ENCODE measurements around the gene FBXO15. TPM values are rescaled to one million over a fixed set of nuclear protein-coding genes. Genes with fewer than 3 reads are reported as not detected.

FBXO15 gene
- total RNA-seq, 1 experiment from 2014 or later, result 0.39 TPM

DNA sequence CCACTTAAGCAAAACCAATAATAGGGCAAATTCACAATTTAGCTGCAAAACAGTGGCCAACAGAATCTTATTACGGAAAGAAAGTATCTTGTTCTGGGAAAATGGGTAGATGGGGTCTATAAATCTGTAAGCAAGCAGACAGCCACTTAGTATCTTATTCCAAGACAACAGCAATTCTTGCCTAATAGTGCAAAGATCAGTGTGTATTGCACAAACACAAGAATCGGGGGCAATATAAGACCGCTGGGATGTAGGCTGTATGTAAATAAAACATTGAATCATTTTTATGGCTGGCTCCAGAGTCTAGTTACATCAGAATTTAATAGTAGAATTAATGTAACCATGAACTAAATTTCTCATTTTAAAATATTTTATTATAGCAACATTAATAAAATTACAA is 85.6 kb downstream of the FBXO15 start:
- Histone ChIP-seq H3K23me2 (ENCODE audit: insufficient read length, low read depth, low read length, poor library complexity, severe bottlenecking) (no peaks in the 10 kb centered on the region), H2BK15ac (ENCODE audit: low read depth, low read length) (no peak overlapping the region), H3T11ph (ENCODE audit: low read length) (no peak overlapping the region), H3K18ac (ENCODE audit: insufficient read length, low read depth, low read length) (no peak overlapping the region), H2BK120ac (ENCODE audit: low read depth, low read length, poor library complexity, severe bottlenecking) (no peak overlapping the region), H3K4ac (ENCODE audit: low read depth, low read length) (no peak overlapping the region), H2BK20ac (ENCODE audit: low read depth, low read length, poor library complexity, severe bottlenecking) (no peak overlapping the region), H4K8ac (replicated peaks; ENCODE audit: insufficient read length, low read depth, low read length) (no peak overlapping the region), H3K23ac (ENCODE audit: insufficient read length, low read depth, low read length) (no peak overlapping the region), H3K27me3 (ENCODE audit: insufficient read depth, low read length) (no peaks in the 10 kb centered on the region), H3K4me2 (ENCODE audit: insufficient read depth, insufficient read length, low read length) (no peak overlapping the region), H3K4me1 (ENCODE audit: insufficient read depth, low read length) (peaks cover 3% of the 10 kb centered on the region; the same call in 1 of the 2 replicates), H2BK12ac (ENCODE audit: insufficient read length, low read depth, low read length) (no peak overlapping the region), H2AFZ (ENCODE audit: low read length) (no peak overlapping the region), H3K9me3 (ENCODE audit: control insufficient read depth, low read depth, low read length) (no peaks in the 10 kb centered on the region), H3K14ac (ENCODE audit: insufficient read depth, low read length) (no peak overlapping the region), H3K27ac (ENCODE audit: insufficient read length, low read depth, low read length) (no peak overlapping the region), H4K91ac (ENCODE audit: insufficient read length, low read depth, low read length) (no peak overlapping the region), H2AK5ac (ENCODE audit: insufficient read length, low read length) (no peak overlapping the region), H3K56ac (ENCODE audit: insufficient read length, low read depth, low read length) (no peak overlapping the region), H4K5ac (ENCODE audit: insufficient read length, low read depth, low read length) (no peak overlapping the region), H3K9ac (ENCODE audit: extremely low read depth, insufficient read length, low read length) (no peak overlapping the region), H2BK5ac (ENCODE audit: insufficient read length, low read length) (no peak overlapping the region), H4K20me1 (ENCODE audit: control insufficient read depth, insufficient read depth, insufficient read length) (no peaks in the 10 kb centered on the region), H3K79me1 (ENCODE audit: insufficient read depth, low read depth, low read length, poor library complexity, severe bottlenecking) (no peaks in the 10 kb centered on the region), H3K79me2 (ENCODE audit: insufficient read depth, low read length) (no peaks in the 10 kb centered on the region)
- Mint-ChIP-seq H3K4me3 (no peak overlapping the region), H3K9me3 (peaks cover 8 to 12% of the 10 kb centered on the region in 2 experiments; a peak in 4 of 5 replicates), H3K27me3 (ENCODE audit: low read depth) (no peaks in the 10 kb centered on the region; the same call in 1 of the 2 replicates), H3K4me1 (peaks cover 7 to 9% of the 10 kb centered on the region in 2 experiments), H3K27ac (no peak overlapping the region), H3K36me3 (ENCODE audit: insufficient read depth in 1 of 3, low read depth in 3 of 3) (no peaks in the 10 kb centered on the region; a peak in 2 of 7 replicates)
- DNase-seq, result no peak
- TF ChIP-seq, protein P1, sequence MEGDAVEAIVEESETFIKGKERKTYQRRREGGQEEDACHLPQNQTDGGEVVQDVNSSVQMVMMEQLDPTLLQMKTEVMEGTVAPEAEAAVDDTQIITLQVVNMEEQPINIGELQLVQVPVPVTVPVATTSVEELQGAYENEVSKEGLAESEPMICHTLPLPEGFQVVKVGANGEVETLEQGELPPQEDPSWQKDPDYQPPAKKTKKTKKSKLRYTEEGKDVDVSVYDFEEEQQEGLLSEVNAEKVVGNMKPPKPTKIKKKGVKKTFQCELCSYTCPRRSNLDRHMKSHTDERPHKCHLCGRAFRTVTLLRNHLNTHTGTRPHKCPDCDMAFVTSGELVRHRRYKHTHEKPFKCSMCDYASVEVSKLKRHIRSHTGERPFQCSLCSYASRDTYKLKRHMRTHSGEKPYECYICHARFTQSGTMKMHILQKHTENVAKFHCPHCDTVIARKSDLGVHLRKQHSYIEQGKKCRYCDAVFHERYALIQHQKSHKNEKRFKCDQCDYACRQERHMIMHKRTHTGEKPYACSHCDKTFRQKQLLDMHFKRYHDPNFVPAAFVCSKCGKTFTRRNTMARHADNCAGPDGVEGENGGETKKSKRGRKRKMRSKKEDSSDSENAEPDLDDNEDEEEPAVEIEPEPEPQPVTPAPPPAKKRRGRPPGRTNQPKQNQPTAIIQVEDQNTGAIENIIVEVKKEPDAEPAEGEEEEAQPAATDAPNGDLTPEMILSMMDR (conservative IDR thresholded peaks at IDR 0.05), result no peak
- no CpG with 5 or more reads among the region's 3 CpGs for WGBS (ENCODE audit: extremely low coverage, insufficient read length, low lambda C conversion rate)

Measured in H9 (cell line).